ENCODE data around the gene SIX5.
A peak's percentile ranks its signal among the peaks of the same experiment; 100 is the strongest.
"Not testable (repeated sequence)": the region's sequence is repeated elsewhere in the genome, so short reads cannot be mapped to it uniquely, and the experiment has no call there.

The SIX5 gene

GRCh38 chr19:45804140-45804958, 35.3 kb upstream of the SIX5 start:
- Histone ChIP-seq H3K4me1 (ENCODE audit: insufficient read depth, low read length) (no peaks in the 10 kb centered on the region), H3K4me3 (ENCODE audit: low read length) (no peak overlapping the region), H2AFZ (ENCODE audit: low read depth, low read length) (no peak overlapping the region), H3K9me3 (ENCODE audit: low read length) (no peaks in the 10 kb centered on the region), H3K36me3 (ENCODE audit: insufficient read depth, low read length) (no peaks in the 10 kb centered on the region), H3K27me3 (ENCODE audit: insufficient read depth, low read length) (peaks cover 3% of the 10 kb centered on the region)

- Histone ChIP-seq H2AFZ (ENCODE audit: low read depth, low read length) (no peak overlapping the region), H3K4me1 (ENCODE audit: insufficient read depth, low read length) (peaks cover 2% of the 10 kb centered on the region), H3K36me3 (ENCODE audit: insufficient read depth, low read length) (no peaks in the 10 kb centered on the region), H3K9me3 (ENCODE audit: low read length) (no peaks in the 10 kb centered on the region), H3K4me3 (ENCODE audit: low read length) (no peak overlapping the region), H3K27me3 (ENCODE audit: insufficient read depth, low read length) (peaks cover 3% of the 10 kb centered on the region)
Measured at GRCh38 chr19:45801603-45802175, 32.6 kb upstream of the SIX5 start.

DNA sequence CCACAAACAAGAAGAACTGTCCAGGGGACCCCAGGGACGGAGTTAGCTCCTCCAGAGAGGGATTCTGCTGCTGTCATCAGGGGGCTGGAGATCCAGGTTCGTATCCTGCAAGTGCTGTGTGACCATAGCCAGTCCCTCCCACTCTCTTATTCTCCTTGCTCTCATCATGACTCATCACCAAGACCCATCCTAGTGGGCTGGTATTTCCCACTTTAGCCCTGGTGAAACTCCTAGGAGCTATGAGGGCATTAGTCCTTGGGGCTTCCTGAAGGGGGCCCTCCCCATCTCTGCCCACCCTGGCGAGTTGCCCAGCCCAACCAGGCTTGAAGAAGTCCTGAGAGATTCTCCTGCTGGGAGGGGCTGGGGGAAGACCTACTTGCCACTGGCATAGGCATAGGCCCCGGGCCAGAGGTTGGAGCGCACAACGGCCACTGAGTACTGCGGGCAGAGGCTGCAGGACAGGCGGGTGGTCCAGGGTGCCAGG, 31.1 kb upstream of the SIX5 start:
- Histone ChIP-seq H3K36me3 (ENCODE audit: insufficient read depth, low read length) (no peaks in the 10 kb centered on the region), H3K4me1 (ENCODE audit: insufficient read depth, low read length) (peaks cover 4% of the 10 kb centered on the region), H3K4me3 (ENCODE audit: low read length) (no peak overlapping the region), H3K27me3 (ENCODE audit: insufficient read depth, low read length) (peaks cover 3% of the 10 kb centered on the region), H3K9me3 (ENCODE audit: low read length) (no peaks in the 10 kb centered on the region), H2AFZ (ENCODE audit: low read depth, low read length) (no peak overlapping the region)

DNA sequence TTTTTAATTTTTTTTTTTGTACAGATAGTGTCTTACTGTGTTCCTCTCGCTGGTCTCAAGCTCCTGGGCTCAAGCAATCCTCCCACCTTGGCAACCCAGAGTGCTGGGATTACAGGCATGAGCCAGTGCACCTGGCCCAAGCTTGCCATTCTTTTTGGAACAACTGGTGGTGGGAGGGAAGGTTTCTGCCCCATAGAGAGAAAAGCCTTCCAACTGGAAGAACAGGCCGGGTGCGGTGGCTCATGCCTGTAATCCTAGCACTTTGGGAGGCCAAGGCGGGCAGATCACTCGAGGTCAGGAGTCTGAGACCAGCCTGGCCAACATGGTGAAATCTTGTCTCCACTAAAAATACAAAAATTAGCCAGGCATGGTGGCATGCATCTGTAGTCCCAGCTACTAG, 30.5 kb upstream of the SIX5 start:
- not testable (repeated sequence) for H3K4me3 ChIP-seq (ENCODE audit: low read length)

GRCh38 chr19:45798995-45799517, 30.0 kb upstream of the SIX5 start:
- H3K9me3 ChIP-seq (ENCODE audit: low read length): no peaks in the 10 kb centered on the region
- no peak overlapping the region for H2AFZ ChIP-seq (ENCODE audit: low read depth, low read length)
- H3K27me3 ChIP-seq (ENCODE audit: insufficient read depth, low read length): peaks cover 3% of the 10 kb centered on the region
- peaks cover 4% of the 10 kb centered on the region for H3K4me1 ChIP-seq (ENCODE audit: insufficient read depth, low read length)
- H3K4me3 ChIP-seq (ENCODE audit: low read length): no peak overlapping the region
- no peaks in the 10 kb centered on the region for H3K36me3 ChIP-seq (ENCODE audit: insufficient read depth, low read length)

More for the DNA sequence above, 30.5 kb upstream of the SIX5 start:
- not testable (repeated sequence) for H3K4me1 ChIP-seq (ENCODE audit: insufficient read depth, low read length); H3K36me3 ChIP-seq (ENCODE audit: insufficient read depth, low read length); H3K9me3 ChIP-seq (ENCODE audit: low read length); H2AFZ ChIP-seq (ENCODE audit: low read depth, low read length); H3K27me3 ChIP-seq (ENCODE audit: insufficient read depth, low read length)

GRCh38 chr19:45794627-45795026, 25.6 kb upstream of the SIX5 start:
- Histone ChIP-seq H3K9me3 (ENCODE audit: low read length) (no peaks in the 10 kb centered on the region), H3K4me3 (ENCODE audit: low read length) (no peak overlapping the region), H3K4me1 (ENCODE audit: insufficient read depth, low read length) (peaks cover 23% of the 10 kb centered on the region), H2AFZ (ENCODE audit: low read depth, low read length) (no peak overlapping the region), H3K27me3 (ENCODE audit: insufficient read depth, low read length) (no peaks in the 10 kb centered on the region), H3K36me3 (ENCODE audit: insufficient read depth, low read length) (peaks cover 9% of the 10 kb centered on the region)

DNA sequence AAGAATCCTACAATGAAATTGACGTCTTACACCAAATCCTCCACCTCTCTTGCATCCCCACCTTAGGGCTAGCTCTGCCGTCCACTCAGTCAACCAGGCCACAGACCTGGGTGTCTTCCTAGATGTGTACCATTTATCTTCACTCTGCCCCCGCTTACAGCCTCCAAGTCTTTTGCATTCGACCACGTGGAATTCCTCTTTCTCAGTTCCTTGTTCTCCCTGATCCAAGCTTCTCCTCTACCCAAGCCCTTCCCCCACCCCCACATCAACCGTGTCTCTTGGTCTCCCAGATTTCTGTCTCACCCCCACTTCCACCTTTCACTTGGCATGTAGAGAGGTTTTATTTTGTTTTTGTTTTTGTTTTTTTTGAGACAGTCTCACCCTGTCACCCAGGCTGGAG, 24.8 kb upstream of the SIX5 start:
- Histone ChIP-seq H2AFZ (ENCODE audit: low read depth, low read length) (no peak overlapping the region), H3K4me1 (ENCODE audit: insufficient read depth, low read length) (peaks cover 21% of the 10 kb centered on the region), H3K4me3 (ENCODE audit: low read length) (no peak overlapping the region)

GRCh38 chr19:45793178-45793564, 24.1 kb upstream of the SIX5 start:
- Histone ChIP-seq H3K9me3 (ENCODE audit: low read length) (no peaks in the 10 kb centered on the region), H3K27me3 (ENCODE audit: insufficient read depth, low read length) (no peaks in the 10 kb centered on the region), H3K4me1 (ENCODE audit: insufficient read depth, low read length) (peaks cover 21% of the 10 kb centered on the region), H3K36me3 (ENCODE audit: insufficient read depth, low read length) (peaks cover 23% of the 10 kb centered on the region), H2AFZ (ENCODE audit: low read depth, low read length) (peak overlapping the region; percentile 44), H3K4me3 (ENCODE audit: low read length) (peak overlapping the region; percentile 37)

More for the DNA sequence above, 24.8 kb upstream of the SIX5 start:
- Histone ChIP-seq H3K9me3 (ENCODE audit: low read length) (no peaks in the 10 kb centered on the region), H3K27me3 (ENCODE audit: insufficient read depth, low read length) (no peaks in the 10 kb centered on the region), H3K36me3 (ENCODE audit: insufficient read depth, low read length) (peaks cover 16% of the 10 kb centered on the region)

DNA sequence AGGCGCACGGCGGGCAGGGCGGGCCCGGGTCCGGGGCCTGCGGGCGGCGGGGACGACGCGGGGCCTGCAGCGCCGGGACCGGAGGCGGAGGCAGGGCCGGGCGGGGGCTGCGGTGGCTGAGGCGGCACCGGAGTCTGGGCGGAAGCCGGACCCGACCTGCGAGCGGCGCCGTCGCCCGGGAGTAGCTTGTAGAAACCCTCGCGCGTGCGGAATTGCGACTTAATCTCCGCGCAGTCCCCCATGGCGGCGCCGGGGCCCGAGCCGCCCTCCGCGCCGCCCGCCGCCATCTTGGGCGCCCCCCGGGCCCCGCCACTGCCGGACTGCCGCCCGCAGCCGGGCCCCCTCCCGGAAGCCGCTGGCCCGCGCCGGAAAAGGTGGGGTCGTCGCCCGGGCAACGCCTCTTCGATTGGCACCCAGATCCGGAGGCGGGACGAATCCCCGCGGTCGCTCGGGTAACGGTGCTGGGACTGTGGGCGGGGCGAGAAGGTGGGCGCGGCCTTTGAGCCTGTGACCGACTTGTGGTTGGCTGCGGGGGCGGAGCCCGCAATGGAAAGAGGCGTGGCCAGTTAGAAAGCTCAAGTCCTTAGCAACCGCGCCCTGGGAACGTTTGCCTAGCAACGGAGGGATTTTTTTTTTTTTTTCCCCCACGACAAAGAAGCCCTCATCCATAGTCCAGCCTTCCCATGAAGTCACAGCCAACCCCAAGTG, 23.6 kb upstream of the SIX5 start, which contains the start of gene DMWD:
Gene DMWD (minus strand): TSS at position 376 of the 708 bp plus-strand sequence. CDS start 89 bp downstream, at position 287.
- Histone ChIP-seq H3K4me3 (ENCODE audit: low read length) (peak within 1 kb of the TSS; percentile 99), H3K27me3 (ENCODE audit: insufficient read depth, low read length) (no peaks in the 10 kb centered on the region), H2AFZ (ENCODE audit: low read depth, low read length) (peak within 1 kb of the TSS; percentile 44), H3K36me3 (ENCODE audit: insufficient read depth, low read length) (peaks cover 25% of the 10 kb centered on the region), H3K9me3 (ENCODE audit: low read length) (no peaks in the 10 kb centered on the region), H3K4me1 (ENCODE audit: insufficient read depth, low read length) (peaks cover 21% of the 10 kb centered on the region)

GRCh38 chr19:45791744-45792469, 22.9 kb upstream of the SIX5 start:
- H3K4me3 ChIP-seq (ENCODE audit: low read length): peak overlapping the region; percentile 99

GRCh38 chr19:45790942-45791341, 21.9 kb upstream of the SIX5 start:
- Histone ChIP-seq H3K9me3 (ENCODE audit: low read length) (no peaks in the 10 kb centered on the region), H3K36me3 (ENCODE audit: insufficient read depth, low read length) (peaks cover 41% of the 10 kb centered on the region), H3K4me1 (ENCODE audit: insufficient read depth, low read length) (peaks cover 21% of the 10 kb centered on the region), H3K27me3 (ENCODE audit: insufficient read depth, low read length) (no peaks in the 10 kb centered on the region), H3K4me3 (ENCODE audit: low read length) (peak overlapping the region; percentile 99), H2AFZ (ENCODE audit: low read depth, low read length) (no peak overlapping the region)

More at GRCh38 chr19:45791744-45792469, 22.9 kb upstream of the SIX5 start:
- no peak overlapping the region for H2AFZ ChIP-seq (ENCODE audit: low read depth, low read length)
- no peaks in the 10 kb centered on the region for H3K9me3 ChIP-seq (ENCODE audit: low read length)
- H3K36me3 ChIP-seq (ENCODE audit: insufficient read depth, low read length): peaks cover 32% of the 10 kb centered on the region
- H3K4me1 ChIP-seq (ENCODE audit: insufficient read depth, low read length): peaks cover 21% of the 10 kb centered on the region
- H3K27me3 ChIP-seq (ENCODE audit: insufficient read depth, low read length): no peaks in the 10 kb centered on the region

DNA sequence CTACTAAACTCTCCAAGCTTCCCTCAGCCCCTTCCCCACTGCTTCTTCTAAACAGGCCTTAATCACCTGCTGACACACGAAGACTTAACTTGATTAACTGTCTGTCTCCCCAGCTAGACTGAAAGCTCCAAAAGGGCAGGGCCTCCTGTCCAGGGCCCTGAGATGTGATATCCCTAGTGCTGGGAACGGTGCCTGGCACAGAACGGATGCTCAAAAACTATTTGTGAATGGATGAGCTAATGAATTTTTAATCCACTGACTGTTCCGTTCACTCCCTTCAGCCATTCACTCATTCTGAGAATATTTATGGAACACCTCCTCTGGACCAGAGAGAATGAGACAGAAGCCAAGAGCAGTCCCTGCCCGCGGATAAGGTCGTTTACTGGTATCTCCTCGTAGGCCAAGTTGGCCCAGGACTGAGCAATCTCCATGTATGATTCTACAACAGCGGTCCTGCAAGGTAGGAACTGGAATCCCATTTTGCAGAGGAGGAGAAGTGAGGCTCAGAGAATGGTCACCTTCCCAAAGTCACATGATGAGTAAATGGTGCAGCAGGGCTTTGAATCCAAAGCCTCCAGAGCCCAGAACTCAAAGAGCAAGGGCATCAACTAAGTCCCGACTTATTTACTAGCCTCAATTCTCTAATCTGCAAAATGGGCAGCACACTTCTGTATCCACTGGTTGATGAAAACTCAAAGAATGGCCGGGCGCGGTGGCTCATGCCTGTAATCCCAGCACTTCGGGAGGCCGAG, 20.2 kb upstream of the SIX5 start:
- Histone ChIP-seq H3K27me3 (ENCODE audit: insufficient read depth, low read length) (no peaks in the 10 kb centered on the region), H3K4me3 (ENCODE audit: low read length) (no peak overlapping the region), H3K9me3 (ENCODE audit: low read length) (no peaks in the 10 kb centered on the region), H3K36me3 (ENCODE audit: insufficient read depth, low read length) (peaks cover 57% of the 10 kb centered on the region), H2AFZ (ENCODE audit: low read depth, low read length) (no peak overlapping the region), H3K4me1 (ENCODE audit: insufficient read depth, low read length) (peaks cover 19% of the 10 kb centered on the region)
